ENCODE data around the gene TESPA1. TPM values are rescaled to one million over a fixed set of nuclear protein-coding genes. Genes with fewer than 3 reads are reported as not detected.

Gene TESPA1
- total RNA-seq, 1 experiment from 2014 or later, result not detected

Other genes starting within 250 kb of the TESPA1 start
- not detected in 2 replicates for gene MUCL1, start 130.2 kb downstream of the TESPA1 start, total RNA-seq (2014; rRNA removed; shearing (Covaris generic))
- gene NEUROD4, start 35.2 kb upstream of the TESPA1 start, total RNA-seq (2014; rRNA removed; shearing (Covaris generic)), result not detected in 2 replicates
- not detected in 2 replicates for gene OR9K2, start 141.6 kb upstream of the TESPA1 start, total RNA-seq (2014; rRNA removed; shearing (Covaris generic))
- gene OR10A7, start 236.3 kb upstream of the TESPA1 start, total RNA-seq (2014; rRNA removed; shearing (Covaris generic)), result not detected in 2 replicates